ENCODE results near the gene KLHL29. TPM values are rescaled to one million over a fixed set of nuclear protein-coding genes. Genes with fewer than 3 reads are reported as not detected.

KLHL29 gene
- total and polyA plus RNA-seq, 2 donors (not counting 3 experiments of a cell fraction or from before 2014, with no cell fraction given) = 4.6 to 12.7 TPM

DNA sequence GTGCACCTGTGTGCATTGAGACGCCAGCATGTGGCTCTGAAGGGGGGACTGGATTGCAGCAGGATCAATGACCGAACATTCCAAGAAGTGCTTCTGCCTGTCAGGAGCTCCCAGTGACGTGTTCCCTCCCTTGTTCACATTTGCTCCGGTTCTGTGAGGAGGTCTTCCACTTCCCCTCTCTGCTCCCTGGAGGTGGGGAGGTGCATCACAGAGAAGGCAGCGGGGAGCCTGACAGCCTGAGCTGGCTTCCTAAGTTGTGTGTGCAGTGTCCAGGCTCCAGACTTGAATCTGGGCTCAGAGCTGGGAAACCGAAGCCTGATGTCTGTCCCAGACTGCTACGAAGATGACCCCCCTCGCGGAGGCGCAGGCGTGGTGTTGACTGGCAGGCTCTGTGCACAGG lies 171.0 kb downstream of the KLHL29 start:
- dilution Hi-C loops (cut with MboI; ENCODE audit: extremely low pct_ligation_motif_present, low sequenced_read_pairs) (no loop called here), intact Hi-C loops (cut with micrococcal nuclease) (no loop called here)
- DNase-seq (ENCODE audit: low read depth, low spot score) (no peak), FAIRE-seq (no peak)
- no peaks in the 10 kb centered on the region for H3K9me1 ChIP-seq (replicated peaks; ENCODE audit: control insufficient read depth, extremely low read depth, insufficient read depth, low read length)
- H3K4me1 ChIP-seq (ENCODE audit: control insufficient read depth, extremely low read depth, insufficient read depth, low read length) = no peaks in the 10 kb centered on the region
- no peak overlapping the region for H3K4me3 ChIP-seq (replicated peaks in 1 of 3; ENCODE audit: insufficient read depth in 1 of 3, low read depth in 1 of 3, low read length in 3 of 3)
- CTCF ChIA-PET = no interaction called here
- no peak overlapping the region for H3K4me2 ChIP-seq (ENCODE audit: insufficient read depth, low read length)
- no peaks in the 10 kb centered on the region for H3K36me3 ChIP-seq (ENCODE audit: control insufficient read depth in 2 of 2, extremely low read depth in 1 of 2, insufficient read depth in 2 of 2, low read length in 2 of 2)
- no peak overlapping the region for H3K9ac ChIP-seq (replicated peaks; ENCODE audit: extremely low read depth, insufficient read depth, low read length)
- H3K79me2 ChIP-seq (ENCODE audit: control insufficient read depth, insufficient read depth, low read length) = no peaks in the 10 kb centered on the region
- H3K27ac ChIP-seq (ENCODE audit: insufficient read depth, low read depth, low read length) = no peak overlapping the region
- TF ChIP-seq POLR2AphosphoS5 (IDR thresholded peaks at IDR 0.05; ENCODE audit: insufficient read depth, low read depth, low read length) = no peak
- TF ChIP-seq EZH2 (IDR thresholded peaks at IDR 0.05; ENCODE audit: borderline replicate concordance, low read depth, low read length, severe bottlenecking) = no peak
- no peak for TF ChIP-seq FOS (IDR thresholded peaks at IDR 0.05; ENCODE audit: borderline replicate concordance, insufficient read depth, low read length)
- TF ChIP-seq, protein P1, sequence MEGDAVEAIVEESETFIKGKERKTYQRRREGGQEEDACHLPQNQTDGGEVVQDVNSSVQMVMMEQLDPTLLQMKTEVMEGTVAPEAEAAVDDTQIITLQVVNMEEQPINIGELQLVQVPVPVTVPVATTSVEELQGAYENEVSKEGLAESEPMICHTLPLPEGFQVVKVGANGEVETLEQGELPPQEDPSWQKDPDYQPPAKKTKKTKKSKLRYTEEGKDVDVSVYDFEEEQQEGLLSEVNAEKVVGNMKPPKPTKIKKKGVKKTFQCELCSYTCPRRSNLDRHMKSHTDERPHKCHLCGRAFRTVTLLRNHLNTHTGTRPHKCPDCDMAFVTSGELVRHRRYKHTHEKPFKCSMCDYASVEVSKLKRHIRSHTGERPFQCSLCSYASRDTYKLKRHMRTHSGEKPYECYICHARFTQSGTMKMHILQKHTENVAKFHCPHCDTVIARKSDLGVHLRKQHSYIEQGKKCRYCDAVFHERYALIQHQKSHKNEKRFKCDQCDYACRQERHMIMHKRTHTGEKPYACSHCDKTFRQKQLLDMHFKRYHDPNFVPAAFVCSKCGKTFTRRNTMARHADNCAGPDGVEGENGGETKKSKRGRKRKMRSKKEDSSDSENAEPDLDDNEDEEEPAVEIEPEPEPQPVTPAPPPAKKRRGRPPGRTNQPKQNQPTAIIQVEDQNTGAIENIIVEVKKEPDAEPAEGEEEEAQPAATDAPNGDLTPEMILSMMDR (IDR thresholded peaks at IDR 0.05; ENCODE audit: extremely low read depth in 1 of 2, insufficient read depth in 1 of 2, low read depth in 1 of 2, low read length in 2 of 2) = no peak
- TF ChIP-seq POLR2A (IDR thresholded peaks at IDR 0.05; ENCODE audit: low read depth, low read length) = no peak
- no TSS peak for BruUV-seq (replicated peaks)
- POLR2A ChIA-PET = no interaction called here
- H2AFZ ChIP-seq (ENCODE audit: low read depth, low read length) = no peak overlapping the region
- H3K9me3 ChIP-seq (replicated peaks; ENCODE audit: control insufficient read depth, insufficient read depth, low read length) = no peaks in the 10 kb centered on the region
- no peaks in the 10 kb centered on the region for H4K20me1 ChIP-seq (replicated peaks; ENCODE audit: control insufficient read depth, extremely low read depth, insufficient read depth, low read length)
- no peaks in the 10 kb centered on the region for H3K27me3 ChIP-seq (ENCODE audit: control insufficient read depth in 2 of 2, insufficient read depth in 2 of 2, low read length in 2 of 2)

DNA sequence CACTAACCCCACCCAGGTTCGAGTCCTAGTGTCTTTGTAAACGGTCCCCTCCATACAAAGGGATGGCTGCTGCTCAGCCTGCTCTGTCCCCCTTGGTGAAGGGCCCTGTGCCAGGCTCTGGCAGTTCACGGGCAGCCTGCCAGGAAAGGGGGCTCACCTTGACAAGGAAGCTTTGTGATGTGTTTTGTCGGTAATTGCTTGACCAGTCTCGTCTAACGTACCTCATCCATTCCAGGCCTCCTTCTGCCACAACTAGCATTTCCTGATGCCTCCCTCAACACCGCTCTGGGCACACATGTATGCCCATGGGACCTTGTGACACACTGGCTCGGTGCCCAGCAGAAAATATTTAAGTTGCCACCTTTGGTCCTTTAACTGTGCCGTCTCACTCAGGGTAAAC lies 171.9 kb downstream of the KLHL29 start:
- no peaks in the 10 kb centered on the region for H4K20me1 ChIP-seq (replicated peaks; ENCODE audit: control insufficient read depth, extremely low read depth, insufficient read depth, low read length)
- no peak overlapping the region for H3K27ac ChIP-seq (ENCODE audit: insufficient read depth, low read depth, low read length)
- no peaks in the 10 kb centered on the region for H3K9me1 ChIP-seq (replicated peaks; ENCODE audit: control insufficient read depth, extremely low read depth, insufficient read depth, low read length)
- no peaks in the 10 kb centered on the region for H3K9me3 ChIP-seq (replicated peaks; ENCODE audit: control insufficient read depth, insufficient read depth, low read length)
- TF ChIP-seq, protein P1 (IDR thresholded peaks at IDR 0.05; ENCODE audit: extremely low read depth in 1 of 2, insufficient read depth in 1 of 2, low read depth in 1 of 2, low read length in 2 of 2) = no peak
- TF ChIP-seq MYC (IDR thresholded peaks at IDR 0.05; ENCODE audit: low read depth, low read length) (no peak), EZH2 (IDR thresholded peaks at IDR 0.05; ENCODE audit: borderline replicate concordance, low read depth, low read length, severe bottlenecking) (no peak), POLR2AphosphoS5 (IDR thresholded peaks at IDR 0.05; ENCODE audit: insufficient read depth, low read depth, low read length) (no peak), GATA2 (IDR thresholded peaks at IDR 0.05; ENCODE audit: insufficient read depth, insufficient read length, low read depth, low read length) (no peak), JUN (IDR thresholded peaks at IDR 0.05; ENCODE audit: borderline replicate concordance, insufficient read depth, insufficient read length, low read depth) (no peak), POLR2A (IDR thresholded peaks at IDR 0.05; ENCODE audit: low read depth, low read length) (no peak), FOS (IDR thresholded peaks at IDR 0.05; ENCODE audit: borderline replicate concordance, insufficient read depth, low read length) (no peak)
- TF ChIP-seq, protein P2, sequence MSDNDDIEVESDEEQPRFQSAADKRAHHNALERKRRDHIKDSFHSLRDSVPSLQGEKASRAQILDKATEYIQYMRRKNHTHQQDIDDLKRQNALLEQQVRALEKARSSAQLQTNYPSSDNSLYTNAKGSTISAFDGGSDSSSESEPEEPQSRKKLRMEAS (IDR thresholded peaks at IDR 0.05; ENCODE audit: insufficient read depth, insufficient read length) = no peak
- H3K4me1 ChIP-seq (ENCODE audit: control insufficient read depth, extremely low read depth, insufficient read depth, low read length) = no peaks in the 10 kb centered on the region
- ChIA-PET CTCF (no interaction called here), POLR2A (no interaction called here)
- DNase-seq (ENCODE audit: low read depth, low spot score) (no peak), FAIRE-seq (no peak)
- H3K4me3 ChIP-seq (replicated peaks in 1 of 3; ENCODE audit: insufficient read depth in 1 of 3, low read depth in 1 of 3, low read length in 3 of 3) = no peak overlapping the region
- no peak overlapping the region for H2AFZ ChIP-seq (ENCODE audit: low read depth, low read length)
- H3K27me3 ChIP-seq (ENCODE audit: control insufficient read depth in 2 of 2, insufficient read depth in 2 of 2, low read length in 2 of 2) = no peaks in the 10 kb centered on the region
- H3K79me2 ChIP-seq (ENCODE audit: control insufficient read depth, insufficient read depth, low read length) = no peaks in the 10 kb centered on the region
- no peaks in the 10 kb centered on the region for H3K36me3 ChIP-seq (ENCODE audit: control insufficient read depth in 2 of 2, extremely low read depth in 1 of 2, insufficient read depth in 2 of 2, low read length in 2 of 2)
- intact Hi-C loops (cut with micrococcal nuclease) (no loop called here), dilution Hi-C loops (cut with MboI; ENCODE audit: extremely low pct_ligation_motif_present, low sequenced_read_pairs) (no loop called here)
- H3K9ac ChIP-seq (replicated peaks; ENCODE audit: extremely low read depth, insufficient read depth, low read length) = no peak overlapping the region
- H3K4me2 ChIP-seq (ENCODE audit: insufficient read depth, low read length) = no peak overlapping the region
- no TSS peak for BruUV-seq (replicated peaks)

Measured in endothelial cell of umbilical vein (primary cell).